ENCODE results near the gene LBHD2.
"Not testable (repeated sequence)": the region's sequence is repeated elsewhere in the genome, so short reads cannot be mapped to it uniquely, and the experiment has no call there.

LBHD2 gene

GRCh38 chr14:103084021-103084919, at the start of gene LBHD2:
LBHD2 (plus strand) TSS chr14:103084210; CDS start chr14:103086013, 1,803 bp downstream.
- DNase-seq (ENCODE audit: low read depth): no peak
- no peak within 1 kb of the TSS for H3K4me3 ChIP-seq (replicated peaks; ENCODE audit: low read depth, low read length)
- no peak for TF ChIP-seq CTCF (IDR thresholded peaks at IDR 0.05; ENCODE audit: low read length, missing control alignments)

- H3K4me3 ChIP-seq (replicated peaks; ENCODE audit: low read depth, low read length): no peak overlapping the region
- no peak for DNase-seq (ENCODE audit: low read depth)
- no peak for TF ChIP-seq CTCF (IDR thresholded peaks at IDR 0.05; ENCODE audit: low read length, missing control alignments)
Measured at GRCh38 chr14:103041464-103041863, 42.5 kb upstream of the LBHD2 start.

GRCh38 chr14:103043257-103044015, 40.6 kb upstream of the LBHD2 start:
- H3K4me3 ChIP-seq (replicated peaks; ENCODE audit: low read depth, low read length): no peak overlapping the region
- no peak for DNase-seq (ENCODE audit: low read depth)
- no peak for TF ChIP-seq CTCF (IDR thresholded peaks at IDR 0.05; ENCODE audit: low read length, missing control alignments)

- no peak overlapping the region for H3K4me3 ChIP-seq (replicated peaks; ENCODE audit: low read depth, low read length)
- TF ChIP-seq CTCF (IDR thresholded peaks at IDR 0.05; ENCODE audit: low read length, missing control alignments): no peak
- DNase-seq (ENCODE audit: low read depth): no peak
Measured at GRCh38 chr14:103045371-103045869, 38.6 kb upstream of the LBHD2 start.

- not testable (repeated sequence) for H3K4me3 ChIP-seq (replicated peaks; ENCODE audit: low read depth, low read length); DNase-seq (ENCODE audit: low read depth)
Measured at GRCh38 chr14:103047453-103047852, 36.6 kb upstream of the LBHD2 start.

GRCh38 chr14:103050935-103051334, 33.1 kb upstream of the LBHD2 start:
- no peak overlapping the region for H3K4me3 ChIP-seq (replicated peaks; ENCODE audit: low read depth, low read length)
- no peak for DNase-seq (ENCODE audit: low read depth)
- TF ChIP-seq CTCF (IDR thresholded peaks at IDR 0.05; ENCODE audit: low read length, missing control alignments): no peak

GRCh38 chr14:103052407-103052806, 31.6 kb upstream of the LBHD2 start:
- no peak overlapping the region for H3K4me3 ChIP-seq (replicated peaks; ENCODE audit: low read depth, low read length)
- no peak for DNase-seq (ENCODE audit: low read depth)
- TF ChIP-seq CTCF (IDR thresholded peaks at IDR 0.05; ENCODE audit: low read length, missing control alignments): no peak

All from fibroblast of pulmonary artery (primary cell).